H1 (cell line): ENCODE data around the gene GP1BB. TPM values are rescaled to one million over a fixed set of nuclear protein-coding genes. Genes with fewer than 3 reads are reported as not detected.

Experiments used
- CBX8 ChIP-seq: fragments of 300-800, 300-1000 bp; sonication (generic); IDR thresholded peaks from 2 replicates; pipeline ENCODE4 v1.7.1; 2016; ENCODE audit warnings: low read depth, low read length, borderline replicate concordance
- CTBP2 ChIP-seq: IDR thresholded peaks from 2 replicates; pipeline ENCODE4 v1.7.0; 2011; ENCODE audit warnings: borderline replicate concordance, mild to moderate bottlenecking, moderate library complexity, mixed read lengths, low read length; ENCODE audit not compliant: insufficient read depth, insufficient read length
- POLR2A ChIP-seq, 2 experiments: IDR thresholded peaks; 1 replicate in 1 of 2; 2 replicates in 1 of 2; pipeline ENCODE4 v1.6.1; 2011; ENCODE audit warnings: low read depth in 2 of 2, low read length in 2 of 2, mild to moderate bottlenecking in 2 of 2; ENCODE audit errors: control extremely low read depth in 1 of 2
- RAD21 ChIP-seq, 2 experiments: IDR thresholded peaks in 1 of 2; conservative IDR thresholded peaks in 1 of 2; 2 replicates each; pipeline ENCODE4 v1.6.1; 2011; ENCODE audit warnings: low read depth in 2 of 2, low read length in 2 of 2, improper control_type of control experiment in 1 of 2, inconsistent platforms in 1 of 2, mild to moderate bottlenecking in 1 of 2, moderate library complexity in 1 of 2
- RBBP5 ChIP-seq: IDR thresholded peaks from 2 replicates; pipeline ENCODE4 v1.7.1; 2012; ENCODE audit warnings: low read depth, mild to moderate bottlenecking, inconsistent platforms, low read length, moderate library complexity, borderline replicate concordance
- RNF2 ChIP-seq: fragments of 200-900, 300-1000 bp; sonication (generic); IDR thresholded peaks from 2 replicates; pipeline ENCODE4 v1.7.1; 2016; ENCODE audit warnings: borderline replicate concordance, low read depth, mild to moderate bottlenecking, antibody characterized with exemption, low read length; ENCODE audit not compliant: poor library complexity, severe bottlenecking; ENCODE audit errors: missing control alignments
- polyA plus RNA-seq, 7 experiments: library from polyadenylated mRNA; depleted of rRNA in 3 of 7; stranded (reverse) in 5 of 7; unstranded in 2 of 7; fragments of >200 nt in 5 of 7; fragments of 200-250 nt in 2 of 7; gene quantifications; 1 replicate in 5 of 7; 2 replicates in 1 of 7; 4 replicates in 1 of 7; pipeline versions ENCODE4 v1.2.1 to v1.2.3, GENCODE V29; 2011 to 2013; ENCODE audit warnings: missing spikeins in 2 of 7, mixed read lengths in 2 of 7
- total RNA-seq: library from RNA; stranded (reverse); fragmentation: NEBNext Ultra II Directional; extraction: Animal tissue kit (Norgen Biotek cat#: 25700); gene quantifications from 2 replicates; pipeline ENCODE4 v1.2.1, GENCODE V29; 2021

Gene GP1BB
- total and polyA plus RNA-seq, 2 of the 8 experiments (the other 6 are each of a cell fraction or from before 2014, with no cell fraction given) = 0.36 TPM; not detected in 1

GRCh38 chr22:19763458-19764298 is 40.3 kb downstream of the GP1BB start (continued):
- TF ChIP-seq CBX8 (peak; percentile 84; the same call in 1 of the 2 replicates), POLR2A (IDR thresholded peaks at IDR 0.05; ENCODE audit: control extremely low read depth in 1 of 2, low read depth in 2 of 2, low read length in 2 of 2) (no peak), RAD21 (IDR thresholded peaks at IDR 0.05 in 1 of 2, conservative IDR thresholded peaks at IDR 0.05 in 1 of 2; ENCODE audit: low read depth in 2 of 2, low read length in 2 of 2) (no peak), RNF2 (peak; percentile 91), RBBP5 (no peak), CTBP2 (peak; percentile 72)
